Measurements from ENCODE around the gene KEL. TPM values are rescaled to one million over a fixed set of nuclear protein-coding genes. Genes with fewer than 3 reads are reported as not detected.

KEL gene
- total RNA-seq, 3 donors from 2014 or later: 0.16 to 4.3 (median 2.2) TPM

DNA sequence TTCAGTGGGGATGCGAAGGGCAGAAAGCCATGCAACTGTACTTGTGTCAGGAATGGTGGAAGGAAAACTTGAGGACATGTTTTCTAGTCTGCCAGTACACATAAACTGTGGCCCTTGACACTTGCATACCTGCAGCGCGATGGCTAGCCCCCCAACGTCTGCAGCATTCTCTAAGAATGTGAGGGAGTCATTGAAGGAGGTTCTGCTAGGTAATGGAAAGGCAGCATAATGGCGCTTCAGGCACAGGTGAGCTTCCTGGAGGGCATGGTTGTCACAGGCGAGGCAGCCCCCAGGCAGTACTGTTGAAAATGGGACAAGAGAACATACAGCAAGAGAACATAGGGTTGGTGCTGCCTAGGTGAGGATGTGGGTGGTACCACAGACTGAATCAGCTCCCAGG is 19.4 kb downstream of the KEL start:
- no peak overlapping the region for H3K27ac ChIP-seq
- H3K36me3 ChIP-seq: no peaks in the 10 kb centered on the region
- TF ChIP-seq POLR2AphosphoS5 (IDR thresholded peaks at IDR 0.05) (no peak), POLR2A (IDR thresholded peaks at IDR 0.05) (no peak)
- H3K27me3 ChIP-seq: no peaks in the 10 kb centered on the region
- no peaks in the 10 kb centered on the region for H3K4me1 ChIP-seq
- DNase-seq (ENCODE audit: low spot score in 2 of 2): no peak
- intact Hi-C loops (cut with DNase I; ENCODE audit: low total_unique reads): no loop called here
- no peaks in the 10 kb centered on the region for H3K9me3 ChIP-seq
- H3K4me3 ChIP-seq: no peak overlapping the region

DNA sequence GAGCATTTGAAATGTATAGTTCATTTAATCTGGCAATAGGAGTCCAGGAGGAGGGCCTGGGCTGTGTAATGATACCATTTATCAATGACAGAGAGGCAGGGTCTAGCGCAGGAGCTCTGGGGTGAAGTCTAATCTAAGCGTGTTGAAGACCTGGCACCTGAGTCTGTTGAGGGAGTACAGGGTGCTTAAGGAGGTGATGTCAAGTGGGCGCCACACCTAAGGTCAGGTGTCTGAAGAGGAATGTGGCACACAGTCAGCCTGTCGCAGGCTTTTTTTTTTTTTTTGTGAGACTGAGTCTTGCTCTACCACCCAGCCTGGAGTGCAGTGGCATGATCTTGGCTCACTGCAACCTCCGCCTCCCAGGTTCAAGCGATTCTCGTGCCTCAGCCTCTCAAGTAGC is 20.6 kb downstream of the KEL start:
- intact Hi-C loops (cut with DNase I; ENCODE audit: low total_unique reads): no loop called here
- no peaks in the 10 kb centered on the region for H3K4me1 ChIP-seq
- H3K27me3 ChIP-seq: no peaks in the 10 kb centered on the region
- H3K4me3 ChIP-seq: no peak overlapping the region
- H3K27ac ChIP-seq: no peak overlapping the region
- DNase-seq (ENCODE audit: low spot score in 2 of 2): no peak
- TF ChIP-seq, protein P1, sequence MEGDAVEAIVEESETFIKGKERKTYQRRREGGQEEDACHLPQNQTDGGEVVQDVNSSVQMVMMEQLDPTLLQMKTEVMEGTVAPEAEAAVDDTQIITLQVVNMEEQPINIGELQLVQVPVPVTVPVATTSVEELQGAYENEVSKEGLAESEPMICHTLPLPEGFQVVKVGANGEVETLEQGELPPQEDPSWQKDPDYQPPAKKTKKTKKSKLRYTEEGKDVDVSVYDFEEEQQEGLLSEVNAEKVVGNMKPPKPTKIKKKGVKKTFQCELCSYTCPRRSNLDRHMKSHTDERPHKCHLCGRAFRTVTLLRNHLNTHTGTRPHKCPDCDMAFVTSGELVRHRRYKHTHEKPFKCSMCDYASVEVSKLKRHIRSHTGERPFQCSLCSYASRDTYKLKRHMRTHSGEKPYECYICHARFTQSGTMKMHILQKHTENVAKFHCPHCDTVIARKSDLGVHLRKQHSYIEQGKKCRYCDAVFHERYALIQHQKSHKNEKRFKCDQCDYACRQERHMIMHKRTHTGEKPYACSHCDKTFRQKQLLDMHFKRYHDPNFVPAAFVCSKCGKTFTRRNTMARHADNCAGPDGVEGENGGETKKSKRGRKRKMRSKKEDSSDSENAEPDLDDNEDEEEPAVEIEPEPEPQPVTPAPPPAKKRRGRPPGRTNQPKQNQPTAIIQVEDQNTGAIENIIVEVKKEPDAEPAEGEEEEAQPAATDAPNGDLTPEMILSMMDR (IDR thresholded peaks at IDR 0.05): no peak
- TF ChIP-seq POLR2A (IDR thresholded peaks at IDR 0.05) (no peak), POLR2AphosphoS5 (IDR thresholded peaks at IDR 0.05) (no peak)
- H3K9me3 ChIP-seq: no peaks in the 10 kb centered on the region
- H3K36me3 ChIP-seq: no peaks in the 10 kb centered on the region

DNA sequence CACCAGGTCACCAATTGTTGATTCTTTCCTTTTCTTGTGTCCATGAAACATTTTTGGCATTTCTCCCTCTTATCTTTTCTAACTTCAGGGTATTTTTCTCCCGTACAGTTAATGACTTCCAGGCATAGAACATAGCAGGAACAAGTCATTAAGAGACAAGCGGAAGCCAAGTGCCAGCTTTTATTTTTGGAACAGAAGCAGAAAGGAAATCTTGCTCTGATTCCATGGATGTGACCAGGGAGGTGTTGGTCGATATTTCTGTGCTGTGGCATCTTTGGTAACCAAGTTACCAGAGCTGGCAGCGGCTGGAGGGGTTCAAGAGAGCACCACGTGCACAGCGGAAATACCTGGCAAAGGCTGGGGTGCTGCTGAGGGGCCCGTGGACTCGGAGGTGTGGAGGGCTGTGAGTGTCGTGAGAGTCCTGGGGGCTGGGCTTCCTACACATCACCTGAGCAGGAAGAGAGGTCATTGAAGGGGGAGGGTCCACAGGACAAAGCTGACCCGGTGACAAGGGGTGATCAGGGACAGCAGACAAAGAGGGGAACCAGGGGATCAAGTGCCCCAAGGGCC is 21.1 kb downstream of the KEL start:
- intact Hi-C loops (cut with DNase I; ENCODE audit: low total_unique reads): no loop called here
- Histone ChIP-seq H3K27me3 (no peaks in the 10 kb centered on the region), H3K27ac (no peak overlapping the region), H3K4me1 (no peaks in the 10 kb centered on the region), H3K36me3 (no peaks in the 10 kb centered on the region), H3K9me3 (no peaks in the 10 kb centered on the region), H3K4me3 (no peak overlapping the region)
- no peak for TF ChIP-seq POLR2AphosphoS5 (IDR thresholded peaks at IDR 0.05)
- TF ChIP-seq POLR2A (IDR thresholded peaks at IDR 0.05): no peak
- TF ChIP-seq, protein P1 (IDR thresholded peaks at IDR 0.05): no peak
- no peak for DNase-seq (ENCODE audit: low spot score in 2 of 2)

DNA sequence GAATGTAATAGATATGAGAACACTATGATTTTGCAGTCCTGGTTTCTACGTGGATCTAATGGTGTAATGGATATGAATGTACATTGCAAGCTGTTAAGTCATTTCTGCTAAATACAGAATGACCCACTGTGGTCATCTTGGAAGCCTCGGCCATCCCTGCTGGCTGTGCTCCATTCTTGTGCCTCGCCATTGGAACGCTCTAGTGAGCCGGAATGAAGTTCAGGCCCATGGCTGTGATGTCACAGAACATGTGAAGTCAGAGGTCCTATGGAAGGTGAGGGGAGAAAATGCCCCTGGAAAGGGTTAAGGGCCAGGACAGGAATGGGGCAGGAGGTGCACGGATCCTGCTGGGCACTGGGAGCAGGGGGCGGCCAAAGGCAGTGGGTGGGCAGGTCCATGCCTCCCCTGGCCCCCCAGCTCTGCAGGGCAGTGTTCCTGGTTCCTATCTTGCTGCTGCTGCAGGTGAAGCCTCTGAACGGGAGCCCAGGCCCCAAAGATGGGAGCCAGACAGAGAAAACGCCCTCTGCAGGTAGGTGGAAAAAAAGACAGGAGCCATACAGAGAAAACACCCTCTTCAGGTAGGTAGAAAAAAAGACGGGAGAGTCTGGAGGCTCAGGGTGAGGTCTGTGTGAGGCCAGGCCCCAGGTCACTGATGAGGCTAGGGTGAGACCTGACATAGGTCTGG is 22.8 kb downstream of the KEL start, which contains the start of gene LLCFC1:
Gene LLCFC1 (plus strand): TSS at position 259 of the 685 bp plus-strand sequence. CDS start 138 bp downstream, at position 397.
- intact Hi-C loops (cut with DNase I; ENCODE audit: low total_unique reads): no loop called here

DNA sequence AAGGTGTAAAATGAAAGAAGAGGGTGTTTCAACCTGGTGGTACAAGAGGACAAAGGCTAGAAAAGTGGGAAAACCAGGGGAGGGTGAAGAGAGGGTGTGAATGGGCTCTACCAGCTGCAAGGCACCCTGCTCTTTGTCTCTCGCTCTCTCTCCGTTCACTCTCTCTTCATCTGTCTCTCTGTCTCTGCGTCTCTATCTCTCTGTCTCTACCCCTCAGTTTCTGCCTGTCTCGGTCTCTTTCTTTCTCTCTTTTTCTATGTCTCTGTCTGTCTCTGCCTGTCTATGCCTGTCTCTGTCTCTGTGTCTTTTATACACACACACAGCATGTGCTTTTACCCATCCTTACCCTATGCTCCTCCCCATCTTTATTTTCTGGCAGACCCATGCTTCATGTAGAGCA is 23.6 kb downstream of the KEL start:
- no peak for DNase-seq (ENCODE audit: low spot score in 2 of 2)
- Histone ChIP-seq H3K4me1 (no peaks in the 10 kb centered on the region), H3K36me3 (no peaks in the 10 kb centered on the region), H3K27me3 (no peaks in the 10 kb centered on the region), H3K4me3 (no peak overlapping the region), H3K27ac (no peak overlapping the region), H3K9me3 (no peaks in the 10 kb centered on the region)
- intact Hi-C loops (cut with DNase I; ENCODE audit: low total_unique reads): no loop called here
- TF ChIP-seq, protein P1 (IDR thresholded peaks at IDR 0.05): no peak
- TF ChIP-seq POLR2AphosphoS5 (IDR thresholded peaks at IDR 0.05) (no peak), POLR2A (IDR thresholded peaks at IDR 0.05) (no peak)

More for the DNA sequence above, 22.8 kb downstream of the KEL start, which contains the start of gene LLCFC1:
- no peaks in the 10 kb centered on the region for H3K27me3 ChIP-seq
- DNase-seq (ENCODE audit: low spot score in 2 of 2): no peak
- TF ChIP-seq POLR2AphosphoS5 (IDR thresholded peaks at IDR 0.05) (no peak), POLR2A (IDR thresholded peaks at IDR 0.05) (no peak)
- TF ChIP-seq, protein P1 (IDR thresholded peaks at IDR 0.05): peak in 2 of 3 donors; percentile 14 to 51
- H3K36me3 ChIP-seq: no peaks in the 10 kb centered on the region
- H3K4me1 ChIP-seq: no peaks in the 10 kb centered on the region
- no peak within 1 kb of the TSS for H3K4me3 ChIP-seq
- no peak within 1 kb of the TSS for H3K27ac ChIP-seq
- no peaks in the 10 kb centered on the region for H3K9me3 ChIP-seq
